Measurements from ENCODE around the gene GSC. TPM values are rescaled to one million over a fixed set of nuclear protein-coding genes. Genes with fewer than 3 reads are reported as not detected.

The GSC gene
- total RNA-seq, 1 experiment from 2014 or later: not detected

DNA sequence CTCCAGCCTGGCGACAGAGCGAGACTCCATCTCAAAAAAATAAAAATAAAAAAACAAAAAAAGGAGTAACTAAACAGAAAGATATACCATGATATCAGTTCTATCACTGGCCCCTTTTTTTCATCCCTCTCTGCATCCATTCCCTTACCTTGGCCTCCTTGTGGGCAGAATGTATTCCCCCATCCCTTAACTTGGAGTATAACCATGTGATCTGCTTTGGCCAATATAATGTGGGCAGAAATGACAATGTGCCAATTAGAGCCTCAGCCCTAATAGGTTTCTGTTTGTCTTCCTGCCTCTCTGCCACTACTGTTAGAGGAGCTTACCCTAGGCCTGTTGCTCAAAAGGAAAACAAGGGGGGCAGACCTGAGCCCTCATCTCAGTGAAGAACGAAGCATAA is 23.8 kb downstream of the GSC start:
- peaks cover 0 to 3% of the 10 kb centered on the region in 2 experiments; a peak in 2 of 4 replicates for H3K4me1 Mint-ChIP-seq
- no peak overlapping the region for H3T11ph ChIP-seq (ENCODE audit: low read length)
- H2AFZ ChIP-seq (ENCODE audit: low read length): no peak overlapping the region
- H3K9me3 ChIP-seq (ENCODE audit: control insufficient read depth, low read depth, low read length): no peaks in the 10 kb centered on the region
- no peak overlapping the region for H3K4me2 ChIP-seq (ENCODE audit: insufficient read depth, insufficient read length, low read length)
- no peak overlapping the region for H3K14ac ChIP-seq (ENCODE audit: insufficient read depth, low read length)
- no peaks in the 10 kb centered on the region; a peak in 1 of 5 replicates for H3K9me3 Mint-ChIP-seq
- H4K5ac ChIP-seq (ENCODE audit: insufficient read length, low read depth, low read length): no peak overlapping the region
- no peak overlapping the region for H2BK12ac ChIP-seq (ENCODE audit: insufficient read length, low read depth, low read length)
- no peak overlapping the region for H2AK5ac ChIP-seq (ENCODE audit: insufficient read length, low read length)
- H3K79me2 ChIP-seq (ENCODE audit: insufficient read depth, low read length): no peaks in the 10 kb centered on the region
- WGBS (ENCODE audit: extremely low coverage, insufficient read length, low lambda C conversion rate): no CpG with 5 or more reads among the region's 3 CpGs
- H3K23me2 ChIP-seq (ENCODE audit: insufficient read length, low read depth, low read length, poor library complexity, severe bottlenecking): no peaks in the 10 kb centered on the region
- H3K27me3 ChIP-seq (ENCODE audit: insufficient read depth, low read length): no peaks in the 10 kb centered on the region
- no peak overlapping the region for H3K4me3 Mint-ChIP-seq
- peaks cover 2% of the 10 kb centered on the region; the same call in 1 of the 2 replicates for H3K27me3 Mint-ChIP-seq (ENCODE audit: low read depth)
- no peak overlapping the region for H3K56ac ChIP-seq (ENCODE audit: insufficient read length, low read depth, low read length)
- no peak overlapping the region for H2BK20ac ChIP-seq (ENCODE audit: low read depth, low read length, poor library complexity, severe bottlenecking)
- no peak overlapping the region for H3K9ac ChIP-seq (ENCODE audit: extremely low read depth, insufficient read length, low read length)
- H3K4ac ChIP-seq (ENCODE audit: low read depth, low read length): no peak overlapping the region
- H3K4me1 ChIP-seq (ENCODE audit: insufficient read depth, low read length): no peaks in the 10 kb centered on the region
- no peak overlapping the region for H2BK5ac ChIP-seq (ENCODE audit: insufficient read length, low read length)
- H3K79me1 ChIP-seq (ENCODE audit: insufficient read depth, low read depth, low read length, poor library complexity, severe bottlenecking): no peaks in the 10 kb centered on the region
- H3K36me3 Mint-ChIP-seq (ENCODE audit: insufficient read depth in 1 of 3, low read depth in 3 of 3): no peaks in the 10 kb centered on the region
- no peak overlapping the region for H3K23ac ChIP-seq (ENCODE audit: insufficient read length, low read depth, low read length)
- H2BK120ac ChIP-seq (ENCODE audit: low read depth, low read length, poor library complexity, severe bottlenecking): no peak overlapping the region
- no peak overlapping the region for H3K27ac ChIP-seq (ENCODE audit: insufficient read length, low read depth, low read length)
- DNase-seq: no peak
- H4K20me1 ChIP-seq (ENCODE audit: control insufficient read depth, insufficient read depth, insufficient read length): no peaks in the 10 kb centered on the region
- H3K18ac ChIP-seq (ENCODE audit: insufficient read length, low read depth, low read length): no peak overlapping the region
- TF ChIP-seq, protein P1, sequence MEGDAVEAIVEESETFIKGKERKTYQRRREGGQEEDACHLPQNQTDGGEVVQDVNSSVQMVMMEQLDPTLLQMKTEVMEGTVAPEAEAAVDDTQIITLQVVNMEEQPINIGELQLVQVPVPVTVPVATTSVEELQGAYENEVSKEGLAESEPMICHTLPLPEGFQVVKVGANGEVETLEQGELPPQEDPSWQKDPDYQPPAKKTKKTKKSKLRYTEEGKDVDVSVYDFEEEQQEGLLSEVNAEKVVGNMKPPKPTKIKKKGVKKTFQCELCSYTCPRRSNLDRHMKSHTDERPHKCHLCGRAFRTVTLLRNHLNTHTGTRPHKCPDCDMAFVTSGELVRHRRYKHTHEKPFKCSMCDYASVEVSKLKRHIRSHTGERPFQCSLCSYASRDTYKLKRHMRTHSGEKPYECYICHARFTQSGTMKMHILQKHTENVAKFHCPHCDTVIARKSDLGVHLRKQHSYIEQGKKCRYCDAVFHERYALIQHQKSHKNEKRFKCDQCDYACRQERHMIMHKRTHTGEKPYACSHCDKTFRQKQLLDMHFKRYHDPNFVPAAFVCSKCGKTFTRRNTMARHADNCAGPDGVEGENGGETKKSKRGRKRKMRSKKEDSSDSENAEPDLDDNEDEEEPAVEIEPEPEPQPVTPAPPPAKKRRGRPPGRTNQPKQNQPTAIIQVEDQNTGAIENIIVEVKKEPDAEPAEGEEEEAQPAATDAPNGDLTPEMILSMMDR (conservative IDR thresholded peaks at IDR 0.05): no peak; the same call in 2 of the 3 replicates
- H3K27ac Mint-ChIP-seq: no peak overlapping the region
- H2BK15ac ChIP-seq (ENCODE audit: low read depth, low read length): no peak overlapping the region
- no peak overlapping the region for H4K8ac ChIP-seq (replicated peaks; ENCODE audit: insufficient read length, low read depth, low read length)
- H4K91ac ChIP-seq (ENCODE audit: insufficient read length, low read depth, low read length): no peak overlapping the region

All from H9 (cell line).